ES-I3 (cell line): ENCODE data around the gene OST4.

Source experiments
- H3K36me3 ChIP-seq: 2 replicates; pipeline ENCODE4 v1.6.1; 2013; ENCODE audit warnings: mild to moderate bottlenecking, low read length, control low read depth, moderate library complexity; ENCODE audit not compliant: insufficient read depth
- H3K4me1 ChIP-seq: 2 replicates; pipeline ENCODE4 v1.6.1; 2013; ENCODE audit warnings: mild to moderate bottlenecking, control low read depth, low read length; ENCODE audit not compliant: insufficient read depth
- H3K9ac ChIP-seq: 2 replicates; pipeline ENCODE4 v1.6.1; 2013; ENCODE audit warnings: low read depth, mild to moderate bottlenecking, low read length, moderate library complexity
- H3K9me3 ChIP-seq: 2 replicates; pipeline ENCODE4 v1.6.1; 2013; ENCODE audit warnings: mild to moderate bottlenecking, low read length, moderate library complexity; ENCODE audit not compliant: control insufficient read depth, insufficient read depth

The OST4 gene

DNA sequence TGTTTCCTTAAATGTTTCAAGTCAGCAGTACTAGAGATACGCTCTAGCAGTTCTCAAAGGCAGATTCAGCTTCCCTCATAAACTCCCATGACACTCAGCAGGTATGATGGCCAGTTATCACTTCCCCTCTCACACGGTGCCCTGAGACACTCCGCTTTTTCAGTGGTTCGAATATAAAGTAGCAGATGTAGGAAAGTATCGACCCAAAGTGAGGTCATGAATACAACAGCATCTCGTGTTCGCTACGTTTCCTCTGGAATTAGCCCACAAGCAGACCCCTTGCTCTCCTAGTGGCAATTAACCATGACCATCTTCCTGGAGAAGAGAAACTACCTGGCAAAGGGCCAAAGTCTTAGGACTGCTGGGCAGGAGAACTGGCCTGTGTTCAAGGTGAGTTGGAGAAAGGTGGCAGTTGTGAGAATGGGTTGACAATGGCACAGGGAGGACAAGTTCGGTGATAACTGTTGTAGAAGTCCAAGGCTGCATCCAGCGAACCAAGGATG is 29.2 kb downstream of the OST4 start:
- Histone ChIP-seq H3K36me3 (peaks cover 11% of the 10 kb centered on the region), H3K4me1 (no peaks in the 10 kb centered on the region), H3K9ac (no peak overlapping the region), H3K9me3 (no peaks in the 10 kb centered on the region)

DNA sequence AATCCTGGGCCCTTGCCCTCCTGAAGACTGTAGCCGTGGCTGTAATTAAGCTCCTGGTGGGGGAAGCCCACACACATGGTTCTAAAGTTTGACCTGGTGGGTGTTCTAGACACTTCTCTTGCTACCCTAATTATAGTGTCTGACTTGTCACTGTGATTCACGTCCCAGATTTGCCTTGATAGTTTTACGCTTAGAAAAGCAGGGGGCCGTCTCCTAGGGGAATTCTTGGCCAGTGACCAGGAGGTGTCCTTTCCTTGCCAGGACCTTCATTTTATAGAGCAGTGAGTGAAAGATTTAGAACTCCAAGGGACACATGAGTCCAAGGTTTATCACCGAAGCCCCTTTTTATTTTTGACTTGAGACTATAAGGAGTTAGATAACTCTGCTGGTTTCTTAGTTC is 29.7 kb downstream of the OST4 start:
- peaks cover 13% of the 10 kb centered on the region for H3K36me3 ChIP-seq
- H3K9ac ChIP-seq, result no peak overlapping the region

DNA sequence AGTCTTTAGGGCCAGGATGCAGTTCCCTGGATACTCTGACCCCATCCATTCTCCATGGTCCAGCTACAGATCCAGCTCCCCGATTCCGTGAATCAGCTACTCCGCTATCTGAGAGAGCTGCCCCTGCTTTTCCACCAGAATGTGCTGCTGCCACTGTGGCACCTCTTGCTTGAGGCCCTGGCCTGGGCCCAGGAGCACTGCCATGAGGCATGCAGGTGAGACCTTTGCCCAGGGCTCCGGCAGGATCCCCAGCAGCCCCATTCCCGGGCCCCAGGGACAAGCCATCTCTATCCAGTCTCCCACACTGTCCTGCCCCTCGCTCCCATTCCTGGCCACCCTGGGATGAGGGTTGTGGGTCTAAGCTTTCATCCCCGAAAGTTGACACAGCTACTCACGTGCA is 31.2 kb downstream of the OST4 start:
- Histone ChIP-seq H3K4me1 (no peaks in the 10 kb centered on the region), H3K36me3 (peaks cover 22% of the 10 kb centered on the region), H3K9me3 (no peaks in the 10 kb centered on the region), H3K9ac (no peak overlapping the region)

More for the DNA sequence above, 29.7 kb downstream of the OST4 start:
- Histone ChIP-seq H3K4me1 (no peaks in the 10 kb centered on the region), H3K9me3 (no peaks in the 10 kb centered on the region)

GRCh38 chr2:27039871-27040270 is 31.6 kb downstream of the OST4 start:
- H3K4me1 ChIP-seq, result no peaks in the 10 kb centered on the region
- H3K36me3 ChIP-seq, result peaks cover 22% of the 10 kb centered on the region
- H3K9me3 ChIP-seq, result no peaks in the 10 kb centered on the region
- no peak overlapping the region for H3K9ac ChIP-seq

DNA sequence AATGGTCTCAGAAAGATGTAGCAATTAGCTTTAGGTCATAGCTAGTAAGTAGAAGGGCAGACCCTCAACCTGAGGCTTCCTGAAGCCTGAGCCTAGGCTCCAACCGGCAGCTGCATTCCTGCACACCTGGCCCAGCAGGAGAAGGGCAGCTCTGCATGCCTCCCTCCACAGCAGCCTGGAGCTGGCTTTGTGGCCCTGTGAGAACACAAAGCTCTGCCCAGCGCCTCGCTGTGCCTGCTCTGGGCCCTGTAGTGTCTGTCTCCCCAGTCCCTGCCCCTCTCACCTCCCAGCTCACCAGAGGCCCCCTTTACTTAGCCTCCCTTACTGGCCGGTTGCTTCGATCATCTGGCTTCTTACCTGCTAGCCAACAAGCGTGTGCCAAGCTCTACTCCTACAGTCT is 32.0 kb downstream of the OST4 start:
- Histone ChIP-seq H3K4me1 (no peaks in the 10 kb centered on the region), H3K36me3 (peaks cover 22% of the 10 kb centered on the region), H3K9ac (no peak overlapping the region), H3K9me3 (no peaks in the 10 kb centered on the region)

GRCh38 chr2:27038631-27039339 is 32.7 kb downstream of the OST4 start:
- H3K9me3 ChIP-seq, result no peaks in the 10 kb centered on the region
- H3K4me1 ChIP-seq, result no peaks in the 10 kb centered on the region
- H3K36me3 ChIP-seq, result peaks cover 22% of the 10 kb centered on the region
- H3K9ac ChIP-seq, result no peak overlapping the region

- Histone ChIP-seq H3K4me1 (no peaks in the 10 kb centered on the region), H3K36me3 (peaks cover 22% of the 10 kb centered on the region), H3K9ac (no peak overlapping the region), H3K9me3 (no peaks in the 10 kb centered on the region)
These were observed 33.4 kb downstream of the OST4 start for GRCh38 chr2:27038012-27038411.

DNA sequence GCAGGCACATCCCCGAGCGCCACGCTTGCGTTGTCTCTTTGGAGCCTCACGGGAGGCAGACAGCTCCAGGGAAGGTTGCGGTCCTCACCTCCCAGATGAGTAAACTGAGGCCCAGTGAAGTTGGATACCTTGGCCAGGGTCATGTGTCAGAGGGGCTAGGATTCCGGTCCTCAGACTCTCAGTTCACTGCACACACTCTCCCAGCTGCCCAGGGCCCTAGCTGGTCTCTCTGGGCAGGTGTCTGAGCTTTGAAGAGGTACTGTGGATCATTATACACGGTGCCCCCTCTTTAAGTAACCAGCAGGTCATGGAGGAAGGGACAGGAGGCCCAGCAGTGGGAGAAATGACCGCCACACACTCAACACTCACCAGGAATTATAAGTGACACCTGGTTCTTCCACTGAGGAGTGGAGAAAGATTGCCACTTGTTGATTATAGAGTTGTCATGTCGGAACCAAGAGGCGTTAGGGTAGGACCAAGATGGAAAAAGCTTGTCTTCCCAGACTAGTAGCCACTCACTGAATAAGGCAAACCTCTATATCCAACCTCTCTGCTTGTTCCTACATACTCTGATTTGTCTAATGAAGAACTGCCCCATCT is 38.1 kb downstream of the OST4 start:
- Histone ChIP-seq H3K36me3 (peaks cover 16% of the 10 kb centered on the region), H3K9me3 (no peaks in the 10 kb centered on the region), H3K4me1 (no peaks in the 10 kb centered on the region), H3K9ac (peak overlapping the region; percentile 100)

DNA sequence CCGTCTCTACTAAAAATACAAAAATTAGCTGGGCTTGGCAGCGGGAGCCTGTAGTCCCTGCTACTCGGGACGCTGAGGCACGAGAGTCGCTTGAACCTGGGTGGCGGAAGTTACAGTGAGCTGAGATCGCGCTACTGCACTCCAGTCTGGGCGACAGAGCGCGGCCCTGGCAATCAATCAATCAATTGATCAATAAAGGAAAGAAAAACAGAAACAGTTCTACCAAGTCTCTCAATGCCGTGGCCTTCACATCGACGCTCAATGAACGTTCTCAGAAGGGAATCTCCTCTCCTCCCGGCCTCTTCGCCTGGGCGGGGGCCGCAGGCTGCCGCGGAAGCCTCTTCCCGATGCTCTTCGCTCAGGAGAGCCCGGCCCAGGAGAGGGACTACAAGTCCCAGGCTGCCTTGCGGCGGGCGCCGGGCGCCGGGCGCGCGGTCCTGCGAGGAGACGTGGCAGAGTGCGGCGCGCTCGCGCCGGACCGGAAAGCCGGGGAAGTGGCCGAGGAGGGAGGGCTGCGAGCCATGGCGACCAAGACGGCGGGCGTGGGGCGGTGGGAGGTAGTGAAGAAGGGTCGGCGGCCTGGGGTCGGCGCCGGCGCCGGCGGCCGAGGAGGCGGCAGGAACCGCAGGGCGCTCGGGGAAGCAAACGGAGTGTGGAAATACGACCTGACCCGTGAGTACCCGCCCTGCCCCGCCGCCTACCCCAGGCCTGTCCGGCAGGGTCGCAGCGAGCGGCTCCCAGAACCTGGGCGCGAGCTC is 38.8 kb downstream of the OST4 start, which contains the start of gene TMEM214:
TMEM214 (plus strand) TSS at position 471 of the 758 bp plus-strand sequence; CDS start at position 522, 51 bp downstream.
- Histone ChIP-seq H3K36me3 (peaks cover 16% of the 10 kb centered on the region), H3K4me1 (no peaks in the 10 kb centered on the region), H3K9ac (peak within 1 kb of the TSS; percentile 100), H3K9me3 (no peaks in the 10 kb centered on the region)

GRCh38 chr2:27029051-27029450 is 42.4 kb downstream of the OST4 start:
- no peaks in the 10 kb centered on the region for H3K36me3 ChIP-seq
- H3K9me3 ChIP-seq, result no peaks in the 10 kb centered on the region
- no peaks in the 10 kb centered on the region for H3K4me1 ChIP-seq
- no peak overlapping the region for H3K9ac ChIP-seq

- H3K4me1 ChIP-seq, result no peaks in the 10 kb centered on the region
- no peaks in the 10 kb centered on the region for H3K36me3 ChIP-seq
- no peaks in the 10 kb centered on the region for H3K9me3 ChIP-seq
- no peak overlapping the region for H3K9ac ChIP-seq
These were observed 44.2 kb downstream of the OST4 start for GRCh38 chr2:27027211-27027651.

- Histone ChIP-seq H3K9ac (no peak overlapping the region), H3K9me3 (no peaks in the 10 kb centered on the region), H3K36me3 (no peaks in the 10 kb centered on the region), H3K4me1 (no peaks in the 10 kb centered on the region)
These were observed 45.3 kb downstream of the OST4 start for GRCh38 chr2:27025861-27026851.

DNA sequence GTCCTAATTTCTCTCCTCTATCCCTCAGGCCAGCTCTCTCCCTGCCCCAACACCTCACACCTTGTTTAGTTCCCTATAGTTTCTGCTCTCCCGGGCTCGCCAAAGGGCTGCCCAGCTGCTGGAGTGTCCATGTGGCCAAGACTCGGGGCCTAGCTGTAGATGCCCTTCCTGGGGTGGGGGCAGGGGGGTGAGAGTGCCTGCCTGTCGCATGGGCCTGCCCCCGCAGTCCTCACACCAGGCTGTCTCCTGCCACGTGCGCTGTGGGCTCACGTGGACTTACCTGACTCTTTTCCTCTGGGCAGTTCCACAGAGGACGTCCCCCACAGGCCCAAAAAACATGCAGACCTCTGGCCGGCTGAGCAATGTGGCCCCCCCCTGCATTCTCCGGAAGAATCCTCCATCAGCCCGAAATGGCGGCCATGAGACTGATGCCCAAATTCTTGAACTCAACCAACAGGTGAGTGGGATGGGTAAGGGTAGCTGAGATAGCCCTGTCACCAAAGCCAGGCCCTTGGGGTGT is 46.1 kb downstream of the OST4 start:
- no peaks in the 10 kb centered on the region for H3K4me1 ChIP-seq
- H3K36me3 ChIP-seq, result no peaks in the 10 kb centered on the region
- no peak overlapping the region for H3K9ac ChIP-seq
- no peaks in the 10 kb centered on the region for H3K9me3 ChIP-seq
